ENCODE data around the gene YPEL3.

Gene YPEL3

GRCh38 chr16:30110661-30111060, 14.6 kb upstream of the YPEL3 start:
- no peak for DNase-seq (ENCODE audit: low read depth in 1 of 2, low spot score in 1 of 2)
- Histone ChIP-seq H3K27me3 (ENCODE audit: insufficient read depth, poor library complexity, severe bottlenecking) (no peaks in the 10 kb centered on the region), H3K4me3 (replicated peaks; ENCODE audit: insufficient read depth, low read length) (no peak overlapping the region), H3K27ac (replicated peaks) (no peak overlapping the region)
- TF ChIP-seq CTCF (IDR thresholded peaks at IDR 0.05; ENCODE audit: insufficient read depth, low read length) (no peak), POLR2AphosphoS5 (IDR thresholded peaks at IDR 0.05; ENCODE audit: low read depth) (no peak), GABPA (IDR thresholded peaks at IDR 0.05; ENCODE audit: low read depth) (no peak), REST (IDR thresholded peaks at IDR 0.05; ENCODE audit: insufficient replicate concordance, low read depth) (no peak), SPI1 (IDR thresholded peaks at IDR 0.05; ENCODE audit: borderline replicate concordance, low read depth) (no peak)

DNA sequence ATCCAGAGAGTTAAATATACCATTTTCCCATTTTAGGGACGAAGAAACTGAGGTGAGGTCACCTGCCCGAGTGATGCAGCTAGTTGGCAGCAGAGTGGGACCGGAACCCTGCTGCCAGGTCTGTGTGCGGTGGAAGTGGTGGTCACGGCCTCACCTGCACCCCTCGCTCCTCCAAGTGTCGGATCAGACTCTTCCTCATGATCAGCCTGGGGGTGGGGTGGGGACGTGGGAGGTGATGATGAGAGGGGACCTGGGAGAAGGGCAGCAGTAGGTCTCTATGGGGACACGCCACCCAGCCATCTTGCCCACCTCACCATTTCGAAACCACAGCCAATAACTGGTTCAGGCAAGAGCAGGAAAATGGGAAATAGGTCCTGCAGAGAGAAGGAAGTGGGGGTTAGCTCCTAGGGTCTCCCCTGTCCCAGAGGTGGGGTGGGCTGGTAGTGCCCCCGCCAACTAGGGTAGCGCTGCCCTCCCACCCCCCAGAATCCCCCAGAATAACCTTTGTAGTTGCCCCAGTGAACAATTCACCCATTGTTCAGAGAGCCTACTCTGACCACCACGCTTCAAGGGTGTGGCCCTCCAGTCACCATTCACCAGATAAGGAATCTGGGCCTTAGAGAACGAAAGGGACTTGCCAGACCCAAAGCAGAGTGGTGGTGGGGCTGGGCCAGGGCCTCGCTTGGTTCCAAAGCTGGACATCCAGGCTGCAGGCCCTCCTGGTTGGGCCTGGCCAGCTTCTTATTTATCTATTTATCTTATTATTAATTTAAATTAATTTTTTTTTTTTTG, 12.2 kb upstream of the YPEL3 start:
- no peak for TF ChIP-seq GABPA (IDR thresholded peaks at IDR 0.05; ENCODE audit: low read depth)
- TF ChIP-seq POLR2AphosphoS5 (IDR thresholded peaks at IDR 0.05; ENCODE audit: low read depth), result no peak
- TF ChIP-seq REST (IDR thresholded peaks at IDR 0.05; ENCODE audit: insufficient replicate concordance, low read depth), result no peak
- TF ChIP-seq CTCF (IDR thresholded peaks at IDR 0.05; ENCODE audit: insufficient read depth, low read length), result no peak
- no peak for TF ChIP-seq SPI1 (IDR thresholded peaks at IDR 0.05; ENCODE audit: borderline replicate concordance, low read depth)
- no peak overlapping the region for H3K4me3 ChIP-seq (replicated peaks; ENCODE audit: insufficient read depth, low read length)
- no peak for DNase-seq (ENCODE audit: low read depth in 1 of 2, low spot score in 1 of 2)
- no peak overlapping the region for H3K27ac ChIP-seq (replicated peaks)
- H3K27me3 ChIP-seq (ENCODE audit: insufficient read depth, poor library complexity, severe bottlenecking), result no peaks in the 10 kb centered on the region

DNA sequence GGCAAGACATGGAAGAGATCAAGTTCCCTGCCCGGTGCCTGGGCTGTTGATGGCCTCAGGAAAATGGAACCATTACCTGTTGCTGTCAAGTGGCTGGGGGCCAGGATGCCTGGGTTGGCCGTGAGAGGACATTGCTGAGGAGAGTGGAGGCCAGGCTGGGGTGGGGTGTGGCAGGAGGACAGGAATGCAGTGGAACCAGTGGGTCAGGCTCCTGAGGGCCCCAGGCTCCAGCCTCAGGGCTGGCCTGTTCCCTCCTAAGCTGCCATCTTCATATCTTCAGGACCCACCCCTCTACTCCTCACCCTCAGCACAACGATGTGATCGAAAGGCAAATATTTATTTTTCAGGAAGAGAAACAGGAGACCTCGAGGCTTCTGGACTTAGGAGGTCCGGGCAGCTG, 8.5 kb upstream of the YPEL3 start:
- Histone ChIP-seq H3K4me3 (replicated peaks; ENCODE audit: insufficient read depth, low read length) (no peak overlapping the region), H3K27ac (replicated peaks) (no peak overlapping the region), H3K27me3 (ENCODE audit: insufficient read depth, poor library complexity, severe bottlenecking) (no peaks in the 10 kb centered on the region)
- TF ChIP-seq GABPA (IDR thresholded peaks at IDR 0.05; ENCODE audit: low read depth), result no peak
- no peak for TF ChIP-seq POLR2AphosphoS5 (IDR thresholded peaks at IDR 0.05; ENCODE audit: low read depth)
- TF ChIP-seq SPI1 (IDR thresholded peaks at IDR 0.05; ENCODE audit: borderline replicate concordance, low read depth), result no peak
- TF ChIP-seq REST (IDR thresholded peaks at IDR 0.05; ENCODE audit: insufficient replicate concordance, low read depth), result no peak
- TF ChIP-seq CTCF (IDR thresholded peaks at IDR 0.05; ENCODE audit: insufficient read depth, low read length), result no peak
- DNase-seq (ENCODE audit: low read depth in 1 of 2, low spot score in 1 of 2), result no peak

All from HL-60 (cell line).